ENCODE measurements around the gene MCOLN1. TPM values are rescaled to one million over a fixed set of nuclear protein-coding genes. Genes with fewer than 3 reads are reported as not detected.
"Not testable (repeated sequence)": the region's sequence is repeated elsewhere in the genome, so short reads cannot be mapped to it uniquely, and the experiment has no call there.

The MCOLN1 gene
- total RNA-seq, 1 donor from 2014 or later: 25.7 TPM

DNA sequence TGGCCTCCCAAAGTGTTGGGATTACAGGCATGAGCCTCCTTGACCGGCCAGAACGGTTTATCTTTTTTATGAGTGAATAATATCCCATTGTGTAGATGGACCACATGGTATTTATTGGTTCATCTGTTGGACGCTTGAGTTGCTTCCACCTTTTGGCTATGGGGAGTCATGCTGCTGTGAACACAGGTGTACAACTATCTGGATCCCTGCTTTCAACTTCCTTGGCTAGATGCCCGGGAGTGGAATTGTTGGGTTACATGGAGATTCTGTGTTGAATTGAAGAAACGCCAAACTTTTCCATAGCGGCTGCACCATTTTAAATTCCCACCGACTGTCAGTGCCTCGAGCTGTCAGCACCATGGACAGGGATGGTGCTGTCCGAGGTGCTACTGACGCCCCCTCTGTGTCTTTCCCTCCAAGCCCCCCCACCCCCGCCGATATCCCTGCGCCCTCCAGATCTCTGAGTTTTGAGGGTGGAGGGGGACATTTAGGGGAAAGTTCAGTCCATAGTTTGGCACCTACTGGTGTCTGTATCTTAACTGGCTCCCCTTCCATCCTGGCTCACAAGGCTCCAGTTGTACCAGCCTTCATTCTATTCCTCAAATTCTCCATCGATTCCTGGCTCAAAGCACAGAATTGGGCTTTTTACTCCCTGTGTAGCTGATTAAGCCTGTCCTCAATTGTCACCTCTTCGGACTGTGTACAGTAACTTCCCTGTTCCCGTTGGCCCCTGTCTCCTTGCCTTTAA is 40.4 kb downstream of the MCOLN1 start:
- no peak for DNase-seq (ENCODE audit: low spot score)

DNA sequence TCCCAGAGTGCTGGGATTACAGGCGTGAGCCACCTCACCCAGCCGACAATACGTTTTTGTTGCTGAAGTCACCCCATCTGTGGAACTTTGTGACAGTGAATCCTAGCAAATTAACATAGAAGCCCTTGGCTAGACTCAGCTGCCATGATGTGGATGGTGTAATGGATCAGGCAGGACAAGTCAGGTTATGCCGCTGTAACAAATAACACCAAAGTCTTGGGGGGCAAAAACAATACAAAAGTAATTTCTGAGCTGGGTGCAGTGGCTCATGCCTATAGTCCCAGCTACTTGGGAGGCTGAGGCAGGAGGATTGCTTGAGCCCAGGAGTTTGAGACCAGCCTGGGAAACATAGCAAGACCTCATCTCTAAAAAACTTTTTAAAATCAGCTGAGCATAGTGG is 42.4 kb downstream of the MCOLN1 start:
- DNase-seq (ENCODE audit: low spot score) (no peak), ATAC-seq (no peak)

More for the DNA sequence above, 40.4 kb downstream of the MCOLN1 start:
- no peak for ATAC-seq

DNA sequence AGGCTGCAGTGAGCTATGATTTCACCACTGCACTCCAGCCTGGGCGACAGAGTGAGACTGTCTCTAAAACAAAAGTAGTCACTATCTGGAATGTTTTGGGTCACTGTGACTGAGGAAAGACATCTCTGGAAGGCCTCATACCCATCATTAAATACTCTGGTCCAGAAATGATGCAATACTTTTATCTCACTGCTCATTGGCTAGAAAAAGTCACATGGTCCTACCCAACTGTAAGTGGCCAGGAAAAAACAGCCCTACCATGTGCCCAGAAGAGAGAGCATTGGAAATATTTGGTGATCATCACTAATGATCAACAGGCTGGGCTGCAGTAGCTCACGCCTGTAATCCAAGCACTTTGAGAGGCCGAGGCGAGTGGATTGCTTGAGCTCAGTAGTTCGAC is 42.9 kb downstream of the MCOLN1 start:
- ATAC-seq (no peak), DNase-seq (ENCODE audit: low spot score) (no peak)

DNA sequence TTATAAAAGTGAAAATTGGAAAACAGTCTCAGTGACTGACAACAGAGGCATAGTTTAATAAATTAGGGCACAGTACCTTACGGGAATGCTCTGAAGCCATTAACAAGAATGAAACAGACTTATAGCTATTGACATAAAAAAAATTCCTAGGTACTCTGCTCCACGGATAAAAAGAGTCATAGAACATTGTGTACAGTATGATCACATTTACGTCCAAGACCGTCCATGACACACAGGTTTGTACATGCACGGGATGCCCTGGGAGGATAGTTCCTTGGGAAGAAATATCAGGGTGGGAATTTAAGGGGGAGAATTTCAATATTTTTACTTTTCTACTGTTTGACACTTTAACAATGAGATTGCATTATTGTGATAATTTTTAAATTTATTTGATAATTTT is 48.3 kb downstream of the MCOLN1 start:
- DNase-seq (ENCODE audit: low spot score) (no peak), ATAC-seq (no peak)

DNA sequence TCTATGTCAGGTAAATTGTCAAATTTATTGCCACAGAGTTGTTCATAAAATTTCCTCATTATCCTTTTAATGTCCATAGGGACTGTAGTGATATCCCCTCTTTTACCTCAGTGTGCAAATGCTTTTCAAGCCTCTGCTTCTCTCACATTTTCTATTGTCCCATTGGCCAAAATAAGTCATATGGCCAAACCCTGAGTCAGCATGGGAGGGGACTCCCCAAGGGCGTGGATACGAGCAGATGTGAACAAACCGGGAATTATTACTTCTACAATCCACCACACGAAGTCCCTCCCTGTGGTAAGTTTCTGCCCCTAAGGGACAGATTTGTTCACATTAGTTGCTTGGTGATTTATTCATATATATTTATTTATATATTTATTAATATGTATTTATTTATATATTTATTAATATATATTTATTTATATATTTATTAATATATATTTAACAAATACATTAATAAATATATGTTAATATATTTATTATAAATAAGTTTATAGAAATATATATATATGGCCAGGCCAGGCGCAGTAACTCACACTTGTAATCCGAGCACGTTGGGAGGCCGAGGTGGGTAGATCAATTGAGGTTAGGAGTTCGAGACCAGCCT is 53.1 kb downstream of the MCOLN1 start:
- DNase-seq (ENCODE audit: low spot score) (no peak), ATAC-seq (no peak)

DNA sequence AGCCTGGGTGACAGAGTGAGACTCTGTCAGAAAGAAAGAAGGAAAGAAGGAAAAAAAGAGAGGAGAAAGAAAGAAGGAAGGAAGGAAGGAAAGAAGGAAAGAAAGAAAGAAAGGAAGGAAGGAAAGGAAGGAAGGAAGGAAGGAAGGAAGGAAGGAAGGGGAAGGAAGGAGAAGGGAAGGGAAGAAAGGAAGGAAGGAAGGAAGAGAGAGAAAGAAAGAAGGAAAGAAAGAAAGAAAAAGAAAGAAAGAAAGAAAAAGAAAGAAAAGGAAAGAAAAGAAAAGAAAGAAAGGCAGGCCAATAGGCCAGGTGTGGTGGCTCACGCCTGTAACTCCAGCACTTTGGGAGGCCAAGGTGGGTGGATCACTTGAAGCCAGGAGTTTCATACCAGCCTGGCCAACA is 55.0 kb downstream of the MCOLN1 start:
- not testable (repeated sequence) for DNase-seq (ENCODE audit: low spot score)

DNA sequence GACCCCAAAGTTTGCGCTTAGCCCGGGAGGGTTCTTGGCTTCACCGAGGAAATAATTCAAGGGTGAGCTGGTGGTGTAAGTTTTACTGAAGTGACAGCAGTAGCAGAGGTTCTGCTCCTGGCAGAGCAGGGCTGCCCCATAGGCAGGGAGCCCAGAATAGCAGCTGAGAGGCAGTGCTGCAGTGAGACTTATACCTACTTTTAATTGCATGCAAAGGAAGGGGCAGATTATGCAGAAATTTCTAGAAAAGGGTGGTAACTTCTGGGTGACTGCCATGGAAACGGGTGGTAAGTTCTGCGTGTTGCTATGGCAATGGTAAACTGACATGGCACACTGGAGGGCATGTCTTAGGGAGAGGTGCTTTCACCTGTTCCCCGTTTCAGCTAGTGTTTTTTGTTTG is 55.7 kb downstream of the MCOLN1 start:
- ATAC-seq (no peak), DNase-seq (ENCODE audit: low spot score) (no peak)

More for the DNA sequence above, 55.0 kb downstream of the MCOLN1 start:
- ATAC-seq: not testable (repeated sequence)

DNA sequence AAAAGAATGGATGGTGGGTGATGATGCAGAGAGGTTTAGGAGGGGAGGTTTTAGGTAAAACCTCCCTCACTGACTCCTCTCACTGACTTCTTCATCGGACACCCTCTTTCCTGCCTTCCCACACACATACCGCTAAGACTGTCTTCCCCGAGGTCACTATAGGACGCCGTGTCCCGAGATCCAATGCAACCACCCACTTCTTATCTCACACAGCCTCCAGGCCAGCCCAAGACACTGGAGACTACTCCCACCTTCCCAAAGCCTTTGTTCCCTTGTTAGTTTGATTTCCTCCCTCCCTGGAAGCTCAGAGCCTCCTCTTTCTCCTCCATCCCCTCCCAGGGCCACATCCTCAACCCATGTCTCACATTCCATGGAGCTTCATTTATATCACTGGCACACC is 56.8 kb downstream of the MCOLN1 start:
- no peak for ATAC-seq
- DNase-seq (ENCODE audit: low spot score): no peak

DNA sequence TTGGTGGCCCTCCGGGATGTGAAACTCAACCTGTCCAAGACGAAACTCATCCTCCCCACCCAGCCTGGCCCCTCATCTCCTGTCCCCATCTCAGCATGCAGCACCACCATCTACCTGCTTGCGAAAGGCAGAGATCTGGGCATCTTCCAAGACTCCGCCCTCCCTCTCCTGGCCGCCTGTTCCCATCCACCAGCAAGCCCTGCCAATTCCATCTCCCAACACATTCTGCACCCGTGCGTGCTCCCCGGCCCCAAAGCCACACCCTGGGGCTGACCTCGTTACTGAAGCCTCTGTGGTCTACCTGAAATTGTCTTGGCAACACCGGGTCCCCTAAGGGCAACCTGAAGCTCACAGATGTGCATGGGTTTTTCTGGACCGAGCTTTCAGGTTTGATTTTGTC is 60.0 kb downstream of the MCOLN1 start:
- DNase-seq (ENCODE audit: low spot score) (peak; percentile 51), ATAC-seq (peak; percentile 69)

Other genes with a start within 250 kb of the MCOLN1 start
- 96.4 TPM for gene INSR, start 228.2 kb upstream of the MCOLN1 start, total RNA-seq
- 16.4 TPM for gene ARHGEF18, start 173.7 kb upstream of the MCOLN1 start, total RNA-seq
- 16.5 TPM for gene PEX11G, start 33.6 kb upstream of the MCOLN1 start, total RNA-seq
- 31.3 TPM for gene ZNF358, start 6.5 kb upstream of the MCOLN1 start, total RNA-seq
- 57.9 TPM for gene PNPLA6, start 13.1 kb downstream of the MCOLN1 start, total RNA-seq
- gene CAMSAP3, start 73.2 kb downstream of the MCOLN1 start, total RNA-seq: 40.8 TPM
- 21.2 TPM for gene XAB2, start 106.9 kb downstream of the MCOLN1 start, total RNA-seq
- gene PET100, start 107.2 kb downstream of the MCOLN1 start, total RNA-seq: 75.6 TPM
- gene PCP2, start 111.1 kb downstream of the MCOLN1 start, total RNA-seq: 1.7 TPM
- 48.0 TPM for gene STXBP2, start 114.5 kb downstream of the MCOLN1 start, total RNA-seq
- gene RETN, start 146.4 kb downstream of the MCOLN1 start, total RNA-seq: not detected
- gene MCEMP1, start 154.5 kb downstream of the MCOLN1 start, total RNA-seq: 0.18 TPM
- 53.7 TPM for gene TRAPPC5, start 158.2 kb downstream of the MCOLN1 start, total RNA-seq
- gene FCER2, start 179.5 kb downstream of the MCOLN1 start, total RNA-seq: 0.45 TPM
- 34.3 TPM for gene CLEC4G, start 209.5 kb downstream of the MCOLN1 start, total RNA-seq
- 1.2 TPM for gene CD209, start 224.9 kb downstream of the MCOLN1 start, total RNA-seq
- gene CLEC4M, start 240.6 kb downstream of the MCOLN1 start, total RNA-seq: 13.2 TPM

All from left lobe of liver (tissue), 2 donors.